GM18520 (cell line): Measurements from ENCODE around the gene DEPP1.

Experiments
- ATAC-seq: cut with Tn5 transposase; IDR thresholded peaks from one replicate; pipeline ENCODE4 v1.9.1; 2021; ENCODE audit not compliant: unreplicated experiment

The DEPP1 gene

DNA sequence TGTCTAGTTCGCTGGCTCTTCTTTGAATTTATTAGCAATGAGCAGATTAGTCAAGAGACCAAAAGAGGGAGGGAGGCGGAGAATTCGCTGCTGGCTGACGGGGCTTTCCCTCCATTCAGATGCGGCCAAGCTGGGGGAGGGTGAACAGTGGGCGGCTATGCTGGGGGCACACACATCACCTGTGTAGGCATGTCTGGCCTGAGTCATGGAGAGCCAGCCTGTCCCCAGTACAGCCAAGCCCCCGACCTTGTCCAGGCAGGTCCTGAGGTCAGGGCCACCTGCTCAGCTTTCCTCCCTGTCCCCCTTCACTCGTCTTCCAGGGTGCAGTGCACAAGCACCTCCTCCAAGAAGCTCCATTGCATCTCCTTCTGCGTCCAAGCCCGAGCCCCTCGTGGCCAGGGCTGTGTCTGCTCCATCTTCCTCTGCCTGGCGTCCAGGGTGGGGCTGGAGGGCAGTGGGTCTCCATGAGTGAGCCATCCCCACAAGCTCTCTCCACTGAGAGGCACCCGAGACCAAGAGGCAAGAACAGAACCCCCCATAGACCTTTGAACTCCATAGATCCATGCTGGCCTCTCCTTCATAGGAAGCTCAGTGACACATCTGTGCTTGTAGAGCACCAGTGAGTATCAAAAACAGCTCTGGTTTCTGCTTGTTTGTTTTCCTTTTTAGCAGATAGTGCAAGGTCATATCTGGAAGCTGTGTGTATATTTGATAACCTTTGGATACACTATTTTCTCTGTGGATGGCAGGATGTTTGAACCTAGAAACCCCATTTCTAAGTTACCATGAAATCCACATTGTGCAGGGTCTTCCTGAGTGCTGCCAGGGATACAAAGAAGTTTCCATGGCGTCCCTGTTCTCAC, 1.9 kb upstream of the DEPP1 start:
- ATAC-seq: no peak

DNA sequence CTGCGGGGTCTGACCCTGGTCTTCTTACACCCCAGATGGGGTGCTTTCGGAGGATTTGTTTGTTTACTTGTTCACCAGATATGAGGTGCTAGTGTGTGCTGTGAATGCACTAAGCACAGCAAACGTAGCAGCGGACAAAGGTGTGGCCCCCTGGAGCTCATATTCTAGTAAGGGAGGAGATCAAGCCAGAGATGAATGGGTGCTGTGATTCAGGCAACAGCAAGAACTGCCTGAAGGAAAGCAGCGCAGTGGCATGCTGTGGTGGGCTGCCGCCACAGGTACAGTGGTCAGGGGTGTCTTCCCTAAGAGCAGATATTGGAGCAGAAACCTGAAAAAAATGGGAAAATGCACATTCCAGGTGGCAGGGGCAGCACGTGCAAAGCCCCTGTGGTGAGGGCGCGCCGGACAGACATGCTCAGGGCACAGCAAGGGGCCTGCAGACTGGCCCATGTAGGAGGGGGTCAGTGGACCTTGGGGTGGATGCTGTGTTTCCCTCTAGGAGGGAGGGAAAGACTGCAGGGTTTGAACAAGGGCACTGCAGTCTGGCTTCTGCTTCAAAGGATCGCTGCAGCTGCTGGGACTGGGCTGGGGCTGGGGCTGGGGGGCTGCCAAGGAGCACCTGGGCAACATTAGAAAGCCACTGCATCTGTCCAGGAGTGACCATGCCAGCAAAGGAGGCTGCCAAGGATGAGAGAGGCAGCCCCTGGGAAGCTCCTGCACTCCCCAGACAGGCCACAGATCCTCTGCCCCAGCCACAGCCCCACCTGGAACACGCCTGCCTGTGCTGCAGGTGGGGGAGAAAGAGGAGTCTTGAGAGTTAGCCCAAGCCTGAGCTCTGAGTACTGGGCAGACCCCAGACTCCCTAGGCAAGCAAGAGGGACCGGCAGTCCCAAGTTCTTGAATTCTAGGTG, 927 bp upstream of the DEPP1 start:
- no peak for ATAC-seq

DNA sequence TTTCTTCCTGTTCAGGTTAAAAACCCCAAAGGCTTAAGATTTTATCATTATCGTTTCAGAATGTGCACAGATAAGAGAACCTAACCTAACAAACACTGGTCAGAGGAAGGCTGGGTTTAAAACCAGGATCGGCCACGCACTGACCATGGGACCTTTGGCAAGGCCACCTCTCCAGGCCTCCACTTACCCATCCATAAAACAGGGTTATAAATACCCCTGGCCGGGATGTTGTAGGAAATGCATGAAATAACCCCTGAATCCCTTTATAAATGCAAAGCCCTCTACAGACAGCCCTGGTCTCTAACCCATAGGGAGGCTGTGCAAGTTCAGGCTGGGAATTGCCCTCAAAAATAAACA, 418 bp downstream of the DEPP1 start:
- ATAC-seq: no peak

DNA sequence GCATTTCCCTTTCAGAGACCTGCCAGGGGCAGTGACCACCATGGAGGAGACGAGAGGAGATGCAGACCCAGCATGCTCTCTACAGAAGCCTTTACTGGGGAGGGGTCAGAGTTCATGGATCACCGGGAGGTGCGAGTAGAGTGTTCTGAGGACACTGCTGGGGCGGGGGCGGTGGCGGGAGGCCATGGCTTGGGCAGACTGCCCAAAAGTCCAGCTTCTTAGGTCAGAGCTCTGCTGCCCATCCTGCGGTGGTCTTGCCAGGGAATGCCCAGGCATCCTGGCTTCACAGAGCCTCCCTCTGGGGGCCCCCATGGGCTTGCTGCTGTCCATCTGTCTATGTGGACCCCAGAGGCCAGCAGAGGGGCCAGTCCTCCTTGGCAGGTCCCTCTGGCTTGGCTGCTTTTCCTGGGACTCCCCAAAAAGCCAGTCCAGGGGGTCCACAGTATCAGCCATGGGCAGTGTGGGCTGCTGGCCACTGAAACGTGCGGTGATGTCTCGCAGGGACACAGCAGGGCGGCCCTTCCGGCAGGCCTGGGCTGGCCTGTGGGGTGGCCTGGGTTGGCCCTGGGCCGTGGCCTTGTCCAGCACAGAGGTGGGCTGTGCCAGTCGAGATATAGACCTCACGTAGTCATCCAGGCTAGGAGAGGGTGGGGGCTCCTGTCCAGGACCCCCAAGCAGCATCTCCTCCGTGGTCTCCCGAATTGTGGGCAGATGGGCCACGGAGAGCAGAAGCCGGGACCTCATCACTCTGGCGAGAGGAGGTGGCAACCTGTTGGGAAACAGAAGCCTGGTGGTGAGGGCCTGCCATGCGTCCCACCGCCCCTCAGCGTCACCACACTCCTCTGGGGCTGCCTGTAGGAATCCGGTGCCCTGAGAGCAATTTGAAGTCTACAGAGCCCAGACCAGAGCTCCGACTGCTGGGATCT, 1.1 kb downstream of the DEPP1 start:
- no peak for ATAC-seq

DNA sequence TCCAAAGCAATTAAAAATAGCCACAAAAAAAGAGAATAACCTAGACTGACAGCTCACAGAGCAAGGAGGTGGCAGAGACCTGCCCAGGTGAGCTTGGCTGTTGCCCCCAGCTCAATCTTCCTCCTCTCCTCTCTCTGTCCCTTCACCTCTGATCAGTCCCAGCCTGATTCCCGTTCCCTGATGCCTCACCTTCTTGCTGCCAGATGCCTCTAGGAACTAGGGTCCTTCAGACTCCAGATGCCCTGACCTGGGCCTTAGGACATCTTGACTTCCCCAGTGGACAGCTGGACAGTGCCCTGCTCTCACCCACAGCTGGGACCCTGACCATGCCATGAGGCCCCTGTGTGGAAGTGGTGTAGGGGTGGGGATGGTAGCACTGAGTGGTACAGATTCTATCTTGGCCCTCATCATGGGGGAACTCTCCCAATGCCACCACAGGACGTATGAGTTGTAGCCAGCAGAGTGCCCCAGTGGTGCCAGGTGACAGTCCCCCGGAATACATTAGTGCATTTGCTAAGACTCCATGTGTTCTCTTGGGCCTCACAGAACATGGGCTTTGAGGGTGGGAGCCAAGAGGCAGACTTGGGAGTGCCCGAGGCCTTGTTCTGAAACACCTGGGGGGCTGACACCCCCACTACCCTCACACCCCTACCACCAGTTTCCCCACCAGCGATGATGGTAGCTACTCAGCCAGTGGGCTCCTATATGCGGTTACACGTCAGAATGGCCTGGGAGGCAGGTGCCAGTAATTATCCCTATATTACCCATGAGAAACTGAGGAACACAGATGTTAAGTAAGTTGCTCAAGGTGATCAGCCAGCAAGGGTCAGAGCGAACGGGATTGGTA, 2.0 kb downstream of the DEPP1 start:
- no peak for ATAC-seq

DNA sequence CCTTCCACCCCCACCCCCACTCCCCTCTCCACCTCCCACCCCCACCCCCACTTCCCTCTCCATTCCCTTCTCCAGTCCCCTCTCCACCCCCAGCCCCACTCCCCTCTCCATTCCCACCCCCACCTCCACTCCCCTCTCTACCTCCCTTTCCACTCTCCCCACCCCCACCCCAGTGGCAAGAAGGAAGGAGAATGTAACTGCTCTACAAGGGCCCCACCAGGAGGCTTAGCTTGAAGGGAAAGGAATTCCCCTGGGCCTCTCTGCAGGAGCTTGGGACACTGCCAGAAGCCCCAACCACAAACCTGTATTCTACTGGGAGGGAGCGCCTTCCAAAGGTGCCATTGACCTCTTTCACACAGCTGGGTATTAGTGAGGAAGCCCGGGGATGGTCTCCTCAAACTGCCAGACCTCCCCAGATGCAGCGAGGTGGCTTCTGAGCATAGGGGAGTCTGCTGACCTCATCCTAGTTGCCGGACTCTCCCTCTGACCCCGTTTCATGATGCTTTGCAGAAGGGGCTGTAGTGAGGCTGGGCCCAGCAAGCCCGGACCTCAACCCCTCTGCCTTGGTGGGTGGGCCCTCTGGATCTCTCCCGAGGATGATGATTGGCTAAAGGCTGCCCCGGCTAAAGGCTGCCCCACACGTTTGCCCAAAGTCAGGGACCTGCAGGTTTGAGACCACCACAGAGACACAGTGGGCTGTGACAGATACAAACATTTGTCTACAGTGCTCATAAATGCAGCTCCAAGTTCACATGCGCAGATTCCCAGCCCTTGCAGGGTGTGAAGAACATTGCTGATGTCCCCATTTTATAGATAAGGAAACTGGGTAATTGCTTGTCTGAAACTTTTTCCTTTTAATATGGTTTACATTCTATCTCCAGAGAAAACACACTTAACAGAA, 2.9 kb downstream of the DEPP1 start:
- no peak for ATAC-seq

DNA sequence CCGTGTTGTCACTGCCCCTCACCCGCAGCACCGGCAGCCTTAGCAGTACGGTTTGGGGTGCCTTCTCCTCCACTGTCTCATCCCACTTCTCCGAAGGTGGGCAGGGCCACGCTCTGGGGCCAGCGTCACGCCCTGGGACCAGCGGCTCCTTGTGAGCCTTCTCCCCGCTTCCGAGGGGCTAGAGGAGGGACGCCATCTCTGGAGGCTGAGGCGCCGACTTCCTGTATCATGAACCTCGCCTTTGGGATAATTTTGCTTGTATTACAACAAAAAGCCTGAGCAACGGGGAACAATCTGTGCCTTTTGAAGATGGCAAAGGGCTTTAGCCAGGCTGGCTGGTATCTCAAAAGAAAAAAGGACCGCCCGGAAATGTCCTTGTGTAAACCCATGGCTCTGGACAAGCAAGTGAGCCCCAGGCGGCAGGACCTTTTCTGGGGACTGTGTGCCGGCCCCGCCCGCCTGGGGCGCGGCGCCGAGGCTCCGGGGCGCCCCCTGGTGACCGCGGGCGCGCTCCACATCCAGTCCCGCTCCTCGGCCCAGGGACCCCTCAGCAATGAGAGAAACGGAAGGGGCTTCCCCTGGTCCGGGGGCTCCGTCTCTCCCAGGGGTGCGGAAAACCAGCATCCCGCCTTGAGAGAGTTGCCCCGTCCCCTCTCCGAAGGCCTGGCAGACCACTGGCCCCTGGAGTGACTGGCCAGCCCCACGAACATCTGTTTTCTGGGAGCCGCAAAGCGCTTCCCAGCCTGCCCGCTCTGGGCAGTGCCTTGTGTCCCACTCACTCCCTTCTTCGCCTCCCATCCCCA, 3.8 kb downstream of the DEPP1 start:
- ATAC-seq: peak; percentile 58

DNA sequence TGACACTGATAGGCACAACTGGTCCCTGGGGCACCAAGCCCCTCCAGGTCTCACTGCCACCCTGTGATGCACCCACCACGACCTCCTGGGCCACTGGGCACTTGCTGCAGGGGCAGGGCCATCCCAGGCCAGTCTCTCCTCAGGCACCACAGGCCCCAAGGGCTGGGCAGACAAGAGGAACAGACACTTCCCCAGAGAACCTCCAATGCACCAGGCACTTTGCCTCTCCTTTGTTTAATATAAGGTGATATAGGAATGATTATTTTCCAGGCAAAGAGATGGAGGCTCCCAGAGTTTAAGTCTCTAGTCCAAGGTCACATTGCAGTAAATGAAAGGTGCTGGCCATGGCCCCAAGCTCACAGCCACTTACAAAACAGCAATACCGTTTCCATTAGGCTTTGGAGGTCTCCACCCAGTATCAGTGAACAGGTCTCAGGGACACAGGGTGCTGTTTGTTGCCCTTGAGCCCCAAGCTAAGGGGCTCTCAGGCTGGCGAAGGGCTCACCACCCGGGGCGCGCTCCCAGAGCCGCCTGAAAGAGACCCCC, 4.5 kb downstream of the DEPP1 start:
- ATAC-seq: no peak

DNA sequence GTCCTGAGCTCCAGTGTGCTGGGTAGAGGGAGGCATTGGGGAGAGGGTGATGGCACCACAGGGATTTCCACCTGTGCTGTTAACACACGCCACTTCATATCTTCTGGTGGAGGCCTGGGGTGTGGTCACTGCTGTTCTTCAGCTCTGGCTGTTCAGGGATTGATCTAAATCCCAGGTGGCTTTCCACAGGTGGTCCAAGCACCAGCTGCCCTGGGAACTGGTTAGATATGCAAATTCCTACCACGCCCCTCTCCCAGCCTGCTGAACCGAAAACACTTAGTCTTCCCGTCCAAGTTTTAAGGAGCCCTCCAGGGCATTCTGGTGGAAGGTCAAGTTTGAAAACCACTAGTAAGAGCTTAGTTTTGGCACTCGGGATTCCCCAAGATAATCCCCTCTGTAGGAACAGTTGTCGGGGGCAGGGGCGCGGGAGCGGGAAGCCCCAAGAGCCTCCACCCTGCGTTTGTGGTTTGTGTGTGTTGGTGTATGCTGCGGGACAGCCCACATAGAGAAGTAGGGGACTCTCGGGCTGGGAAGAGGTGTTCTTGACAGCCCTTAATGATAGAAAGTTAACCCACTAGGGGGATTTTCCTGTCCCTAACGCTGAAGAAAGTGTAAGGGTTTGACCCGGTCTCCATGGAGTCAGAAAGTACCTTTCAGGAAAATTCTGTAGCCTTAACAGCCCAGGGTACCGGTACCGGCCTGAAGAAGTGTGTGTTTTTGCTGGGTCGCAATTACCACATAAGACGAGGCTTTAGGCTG, 5.1 kb downstream of the DEPP1 start:
- no peak for ATAC-seq

DNA sequence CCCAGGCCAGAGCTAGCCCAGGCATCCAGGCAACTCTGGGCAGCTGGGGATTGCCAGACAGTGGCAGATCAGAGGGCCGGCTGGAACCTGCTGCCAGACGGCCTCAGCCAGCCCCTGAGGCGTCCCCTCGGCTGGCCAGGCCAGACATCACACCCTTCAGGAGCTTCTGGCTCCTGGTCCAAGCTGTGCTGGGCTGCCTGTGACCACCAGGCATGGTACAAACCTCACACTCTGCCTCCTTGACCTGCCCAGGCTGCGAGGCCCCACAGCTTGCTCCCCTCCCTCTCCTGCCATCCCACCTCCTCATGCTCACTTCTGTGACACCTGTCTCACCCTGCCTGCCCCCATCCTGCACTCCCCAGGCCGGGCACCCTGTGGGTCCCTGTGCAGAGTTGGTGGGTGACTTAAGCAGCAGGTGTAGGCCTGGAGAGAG, 5.7 kb downstream of the DEPP1 start:
- ATAC-seq: no peak

DNA sequence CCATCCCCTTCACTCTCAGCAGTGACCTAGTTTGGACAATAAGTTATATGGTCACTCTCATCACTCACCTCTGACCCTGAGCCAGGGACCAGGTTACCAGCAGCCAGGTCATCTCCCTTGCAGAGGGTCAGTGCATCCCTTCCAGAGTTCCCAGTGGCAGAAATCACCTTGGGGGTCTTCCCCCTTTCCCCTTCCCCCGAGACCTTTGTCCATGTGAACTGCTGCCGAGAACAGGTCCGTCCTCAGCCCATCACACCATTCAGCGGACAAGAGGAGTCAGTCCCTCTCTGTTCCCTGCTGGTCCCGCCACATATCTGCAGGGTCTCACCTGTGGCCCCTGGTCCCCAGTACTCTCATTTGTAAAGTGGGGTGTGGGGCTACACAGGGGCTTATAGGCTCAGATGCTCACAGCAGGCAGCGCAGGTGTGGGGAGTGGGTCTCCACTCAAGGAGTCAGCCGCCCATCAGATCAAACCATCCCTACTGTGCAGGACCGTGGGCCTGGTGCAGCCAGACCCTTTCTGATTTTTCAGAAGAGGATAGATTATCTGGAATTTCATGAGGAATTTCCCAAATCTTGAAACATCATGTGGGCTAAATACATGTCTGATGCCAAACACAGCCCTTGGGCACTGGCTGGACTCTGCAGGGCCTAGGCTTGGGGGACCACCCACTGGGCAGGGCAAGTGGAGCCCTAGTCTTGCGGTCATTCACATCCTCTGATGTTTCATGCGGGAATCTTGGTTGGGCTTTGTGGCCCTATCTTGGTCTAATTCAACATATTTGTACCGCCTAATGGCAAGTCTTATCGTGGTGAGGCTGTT, 6.5 kb downstream of the DEPP1 start:
- ATAC-seq: no peak

DNA sequence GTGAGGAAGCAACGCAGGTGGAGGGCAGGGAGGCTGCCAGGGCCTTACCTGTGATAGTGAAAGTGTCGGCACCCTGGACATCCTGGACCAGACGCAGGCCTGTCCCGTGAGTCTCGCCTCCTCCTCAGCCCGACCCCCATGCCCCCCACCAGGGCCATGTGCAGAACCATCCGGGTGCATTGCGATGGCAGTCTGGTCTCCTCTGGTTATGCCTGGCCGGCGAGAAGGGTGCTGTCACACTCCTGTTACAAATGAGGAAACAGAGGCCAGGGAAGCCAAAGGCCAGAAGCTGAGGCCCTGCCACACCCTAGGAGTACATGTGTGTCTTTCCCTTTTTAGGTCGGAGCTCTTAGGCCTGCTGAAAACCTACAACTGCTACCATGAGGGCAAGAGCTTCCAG, 7.2 kb downstream of the DEPP1 start:
- ATAC-seq: no peak

DNA sequence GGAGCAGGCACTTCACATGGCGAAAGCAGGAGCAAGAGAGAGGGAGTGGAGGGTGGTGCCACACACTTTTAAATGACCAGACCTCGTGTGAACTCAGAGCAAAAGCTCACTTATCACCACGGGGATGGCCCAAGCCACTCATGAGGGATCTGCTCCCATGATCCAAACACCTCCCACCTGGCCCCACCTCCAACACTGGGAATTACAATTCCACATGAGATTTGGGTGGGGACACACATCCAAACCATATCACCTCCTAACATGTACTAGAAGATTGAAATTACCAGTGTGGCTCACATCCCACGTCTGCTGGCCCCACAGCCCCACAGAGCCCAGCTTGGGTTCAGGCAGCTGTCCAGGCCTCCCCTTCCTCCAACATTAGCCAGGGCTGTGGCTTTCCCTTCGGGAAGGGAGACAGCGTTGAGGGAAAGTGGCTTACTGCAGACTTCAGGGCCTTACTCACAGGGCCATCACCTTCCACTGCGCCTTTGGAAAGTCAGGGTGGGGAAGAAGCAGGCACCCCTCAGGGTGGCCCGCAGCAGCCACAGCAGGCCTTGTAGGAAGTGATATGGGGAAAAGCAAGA, 7.7 kb downstream of the DEPP1 start:
- ATAC-seq: no peak

DNA sequence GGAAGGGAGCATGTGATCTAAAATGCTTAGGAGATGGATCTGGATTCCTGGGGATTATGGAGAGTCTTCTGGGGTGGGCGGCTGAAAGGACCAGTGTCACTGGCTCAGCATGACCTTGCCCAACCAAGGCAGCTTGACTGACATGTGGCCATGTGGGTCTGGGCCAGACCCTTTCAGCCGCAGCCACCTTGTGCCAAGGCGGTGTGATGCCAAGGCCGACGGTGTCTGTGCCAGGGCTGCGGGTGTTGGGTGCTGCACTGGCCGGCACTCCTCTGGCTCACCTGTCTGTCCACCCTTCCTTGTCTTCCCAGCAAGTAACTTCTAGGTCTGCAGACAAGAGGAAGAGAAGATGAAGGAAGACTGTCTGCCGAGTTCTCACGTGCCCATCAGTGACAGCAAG, 8.8 kb downstream of the DEPP1 start:
- ATAC-seq: no peak

DNA sequence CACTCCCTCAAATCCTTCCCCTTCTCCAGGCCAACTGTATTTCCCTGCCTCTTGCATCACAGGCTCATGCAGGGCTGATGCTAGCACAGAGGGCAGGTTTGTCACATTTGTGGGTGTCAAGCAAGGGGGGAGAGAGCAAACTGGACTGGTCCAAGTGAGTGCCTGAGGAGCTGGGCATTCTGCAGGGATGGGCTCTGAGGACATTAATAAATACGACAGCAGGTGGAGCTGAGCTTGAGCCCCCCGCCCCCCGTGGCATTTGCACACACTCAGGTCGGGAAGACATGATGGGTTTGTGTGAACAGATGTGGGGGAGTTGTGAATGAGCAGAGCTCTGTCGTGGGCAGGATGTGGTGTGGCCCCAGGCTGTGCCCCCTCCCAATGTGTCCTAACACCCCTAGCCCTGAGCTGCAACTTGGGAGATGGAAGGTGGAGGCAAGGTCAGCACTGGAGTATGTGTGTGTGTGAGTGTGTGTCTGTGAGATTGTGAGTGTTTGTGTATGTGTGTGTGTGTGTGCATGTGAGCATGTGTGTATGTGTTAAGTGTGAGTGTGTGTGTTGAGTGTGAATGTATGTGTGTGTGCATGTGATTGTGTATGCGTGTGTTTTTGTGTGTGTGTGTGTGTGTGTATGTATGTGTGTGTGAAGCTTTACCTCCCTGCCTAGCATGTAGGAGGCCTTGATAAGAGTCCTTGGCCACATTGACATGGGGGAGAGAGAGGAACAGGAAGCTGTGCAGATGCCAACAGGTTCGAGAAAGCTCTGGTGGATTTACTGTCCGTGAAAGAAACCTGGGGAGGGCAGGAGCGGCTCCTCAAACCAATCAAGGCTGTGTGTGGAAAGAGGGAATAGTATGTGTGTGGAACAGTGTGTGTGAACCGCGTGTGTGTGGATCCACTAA, 9.9 kb downstream of the DEPP1 start:
- ATAC-seq: no peak
